ENCODE results near the gene MYOG.

MYOG gene

DNA sequence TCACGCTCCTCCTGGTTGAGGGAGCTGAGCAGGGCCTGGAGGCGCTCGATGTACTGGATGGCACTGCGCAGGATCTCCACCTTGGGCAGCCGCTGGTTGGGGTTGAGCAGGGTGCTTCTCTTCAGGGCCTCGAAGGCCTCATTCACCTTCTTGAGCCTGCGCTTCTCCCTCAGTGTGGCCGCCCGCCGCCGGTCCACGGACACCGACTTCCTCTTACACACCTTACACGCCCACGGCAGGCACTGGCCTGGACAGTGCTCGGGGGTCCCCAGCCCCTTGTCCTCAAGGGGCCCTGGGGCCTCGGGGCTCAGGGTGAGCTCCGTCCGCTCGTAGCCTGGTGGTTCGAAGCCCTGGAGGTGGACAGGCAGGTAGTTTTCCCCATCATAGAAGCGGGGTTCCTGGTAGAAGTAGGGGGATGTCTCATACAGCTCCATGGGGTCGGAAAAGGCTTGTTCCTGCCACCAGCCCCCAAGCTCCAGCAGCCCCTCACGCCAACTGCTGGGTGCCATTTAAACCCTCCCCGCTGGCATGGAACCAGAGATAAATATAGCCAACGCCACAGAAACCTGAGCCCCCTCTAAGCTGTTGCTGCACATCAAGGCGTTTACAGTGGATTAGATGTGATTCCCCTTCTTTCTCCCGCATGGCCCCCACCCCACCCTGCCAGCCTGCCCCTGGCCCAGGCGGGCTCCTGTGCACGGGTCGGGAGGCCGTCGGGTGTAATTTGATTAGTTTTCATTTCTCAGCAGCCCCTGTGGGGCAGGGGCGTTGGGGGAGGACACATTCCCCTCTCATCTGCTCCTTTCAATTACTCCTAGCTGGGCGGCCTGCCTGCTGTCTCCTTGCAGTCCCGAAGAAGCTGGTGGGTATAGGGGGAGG lies at the start of gene MYOG:
Gene MYOG, minus strand, starts transcription at position 485 of the 879 bp plus-strand sequence. Its CDS starts 51 bp downstream, at position 434.
- DNase-seq = no peak

DNA sequence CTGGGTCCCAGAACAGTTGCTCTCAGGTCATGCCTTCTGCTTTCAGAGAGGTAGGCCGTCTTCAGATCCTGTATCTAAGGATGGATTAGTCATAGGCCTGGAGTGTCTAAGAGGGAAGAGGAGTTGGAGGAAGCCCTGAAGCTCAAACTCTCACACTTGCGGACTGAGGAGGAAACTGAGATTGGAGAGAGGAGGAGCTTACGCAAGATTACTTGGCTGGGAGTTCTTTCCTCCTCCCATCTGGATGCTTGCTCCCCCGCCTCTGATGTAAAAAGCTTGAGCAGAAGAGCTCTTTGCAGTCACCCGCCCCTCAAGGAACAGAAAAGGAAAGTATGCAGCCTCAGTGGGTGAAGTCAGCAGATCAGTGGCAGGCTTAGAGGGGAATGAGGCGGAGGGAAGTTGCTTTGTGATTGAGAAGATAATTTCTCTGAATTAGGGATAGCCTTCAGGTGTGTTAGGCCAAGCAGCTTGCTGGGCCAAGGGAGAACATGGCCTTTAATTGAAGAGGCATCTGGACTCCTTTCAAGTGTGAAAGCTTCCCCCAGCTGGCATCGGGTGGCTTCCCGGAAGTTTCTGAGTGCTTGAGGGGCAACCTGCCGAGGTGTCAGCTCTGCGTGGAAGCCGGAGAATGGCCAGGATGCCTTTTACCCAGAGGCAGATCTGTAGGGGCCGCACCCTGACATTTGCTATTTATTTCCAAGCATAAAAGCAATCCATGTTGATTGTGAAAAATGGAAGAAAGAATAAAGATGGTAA lies 48.3 kb upstream of the MYOG start:
- DNase-seq = no peak

DNA sequence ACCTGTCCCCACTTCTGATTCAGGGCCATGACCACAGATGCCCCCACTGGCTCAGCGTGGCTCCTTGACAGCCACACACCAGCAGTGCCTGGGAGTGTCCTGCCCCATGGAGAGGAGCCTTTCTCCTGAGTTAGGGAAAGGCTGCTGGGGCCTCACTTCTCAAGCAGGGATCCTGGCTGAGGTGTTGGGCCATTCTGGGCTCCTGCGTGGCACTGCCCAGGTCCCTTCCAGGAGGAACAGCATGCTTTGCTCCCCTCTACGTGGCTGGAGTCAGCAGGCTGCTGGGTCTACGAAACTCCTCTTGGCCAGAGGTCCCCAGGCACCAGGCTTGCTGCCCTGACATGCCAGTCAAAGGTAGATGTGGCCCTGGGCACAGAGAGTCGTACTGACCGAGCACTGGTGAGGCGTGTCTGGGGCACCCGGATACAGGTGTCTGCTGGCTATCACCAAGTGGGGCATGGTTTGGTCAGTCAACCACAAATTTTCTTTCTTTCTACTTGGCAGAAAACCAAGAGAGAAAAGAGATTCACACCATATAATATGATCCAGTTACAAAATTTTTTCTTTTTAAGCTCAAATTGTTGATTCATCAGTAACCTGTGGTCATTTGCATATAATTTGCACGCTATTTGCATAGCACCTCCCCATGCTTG lies 45.9 kb upstream of the MYOG start:
- DNase-seq = no peak

DNA sequence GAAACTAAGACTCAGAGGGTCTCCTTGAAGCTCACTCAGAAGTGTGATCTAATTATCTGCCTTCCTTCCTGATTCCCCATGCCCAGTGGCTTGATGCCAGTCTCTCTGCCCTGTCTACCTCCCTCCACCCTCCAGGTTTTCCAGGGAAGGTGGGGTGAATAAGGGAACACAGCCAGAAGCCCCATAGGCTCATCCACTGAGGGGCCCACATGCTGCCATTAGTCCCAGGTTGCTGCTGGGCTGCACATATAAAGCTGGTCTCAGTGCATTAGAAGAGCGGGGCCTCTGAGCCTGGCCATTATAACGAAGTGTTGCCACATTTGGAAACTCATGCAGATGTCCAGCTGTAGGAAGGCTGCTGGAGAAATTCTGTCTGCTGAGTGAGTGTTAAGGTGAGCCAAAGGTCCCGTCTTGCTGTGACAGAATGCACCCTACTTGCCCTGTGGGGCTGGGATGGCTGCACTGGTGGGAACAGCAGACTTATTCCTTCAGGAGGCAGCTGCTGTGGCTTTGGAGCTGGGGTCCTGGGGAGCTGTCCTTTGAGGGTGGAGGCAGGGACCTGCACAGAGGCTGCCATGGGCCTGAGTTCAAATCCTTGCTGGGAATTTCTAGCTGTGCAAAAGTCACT lies 44.7 kb upstream of the MYOG start:
- DNase-seq = no peak

DNA sequence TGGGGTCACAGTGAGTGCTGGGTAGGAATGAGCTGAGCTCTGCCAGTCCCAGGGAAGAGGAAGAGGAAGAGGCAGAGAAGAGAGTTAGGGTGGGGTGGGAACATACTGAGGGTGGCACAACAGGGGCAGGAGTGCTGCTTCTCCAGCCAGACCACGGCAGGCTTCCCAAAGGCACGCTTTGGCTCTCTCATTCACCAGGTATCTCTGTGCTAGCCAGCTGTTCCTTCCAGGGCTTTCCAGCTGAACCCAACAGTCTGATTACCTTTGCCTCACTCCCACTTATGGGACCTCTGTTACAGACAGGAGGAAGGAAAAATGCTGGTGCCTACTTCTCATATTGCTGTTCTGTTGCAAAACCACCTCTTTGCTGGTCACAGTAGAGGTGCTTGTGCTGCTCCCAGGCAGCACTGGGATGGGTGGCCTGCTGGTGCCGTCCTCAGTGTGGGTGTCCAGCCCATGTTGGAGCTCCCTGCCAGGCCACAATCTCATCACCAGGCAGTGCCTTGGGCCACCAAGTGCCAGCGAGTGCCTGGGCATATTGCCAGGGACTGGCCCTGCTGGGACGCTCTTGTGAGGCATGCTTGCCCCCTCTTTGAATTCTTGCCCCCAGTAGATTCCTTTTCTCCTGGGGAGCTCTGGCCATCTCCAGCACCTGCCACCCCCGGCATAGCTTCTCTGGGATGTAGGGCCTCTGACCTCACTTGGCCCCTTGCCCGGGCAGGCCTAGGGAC lies 43.9 kb upstream of the MYOG start:
- no peak for DNase-seq

DNA sequence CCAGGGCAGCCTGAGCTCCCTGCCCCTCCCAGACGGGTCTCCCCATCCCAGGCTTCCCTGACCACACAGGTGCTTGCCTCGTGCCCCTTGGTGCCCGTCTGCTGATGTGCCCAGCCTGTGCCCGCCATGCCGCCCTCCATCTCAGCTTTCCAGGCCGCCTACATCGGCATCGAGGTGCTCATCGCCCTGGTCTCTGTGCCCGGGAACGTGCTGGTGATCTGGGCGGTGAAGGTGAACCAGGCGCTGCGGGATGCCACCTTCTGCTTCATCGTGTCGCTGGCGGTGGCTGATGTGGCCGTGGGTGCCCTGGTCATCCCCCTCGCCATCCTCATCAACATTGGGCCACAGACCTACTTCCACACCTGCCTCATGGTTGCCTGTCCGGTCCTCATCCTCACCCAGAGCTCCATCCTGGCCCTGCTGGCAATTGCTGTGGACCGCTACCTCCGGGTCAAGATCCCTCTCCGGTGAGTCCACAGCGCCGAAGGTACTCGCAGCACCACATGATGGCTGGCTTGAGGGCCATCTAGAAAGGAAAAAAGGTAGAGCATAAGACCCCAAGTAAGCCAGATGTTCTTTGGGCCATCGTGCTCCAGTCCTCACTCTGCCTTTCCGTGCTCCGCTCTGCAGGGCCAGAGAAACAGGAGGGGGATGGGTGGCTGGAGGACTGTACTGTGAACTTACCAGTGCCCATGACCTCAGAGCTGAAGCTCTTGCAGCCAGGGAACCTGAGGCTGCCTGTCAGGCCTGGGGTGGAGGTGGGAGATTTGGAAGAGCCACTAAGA lies 43.1 kb upstream of the MYOG start:
- DNase-seq = no peak

DNA sequence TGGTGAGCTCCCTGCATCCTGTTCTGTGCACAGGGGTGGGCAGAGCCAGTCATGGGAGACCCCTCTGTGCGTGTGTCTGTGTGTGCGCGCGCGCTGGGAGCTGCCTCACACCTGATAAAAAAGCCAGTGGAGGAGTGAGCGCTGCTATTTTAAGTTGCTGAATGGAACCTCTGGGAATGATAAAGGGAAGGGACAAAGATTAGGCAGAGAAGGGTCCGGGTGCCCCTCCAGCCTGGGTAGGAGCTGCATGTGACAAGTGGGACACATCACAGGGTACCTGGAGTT lies 42.6 kb upstream of the MYOG start:
- DNase-seq = no peak

DNA sequence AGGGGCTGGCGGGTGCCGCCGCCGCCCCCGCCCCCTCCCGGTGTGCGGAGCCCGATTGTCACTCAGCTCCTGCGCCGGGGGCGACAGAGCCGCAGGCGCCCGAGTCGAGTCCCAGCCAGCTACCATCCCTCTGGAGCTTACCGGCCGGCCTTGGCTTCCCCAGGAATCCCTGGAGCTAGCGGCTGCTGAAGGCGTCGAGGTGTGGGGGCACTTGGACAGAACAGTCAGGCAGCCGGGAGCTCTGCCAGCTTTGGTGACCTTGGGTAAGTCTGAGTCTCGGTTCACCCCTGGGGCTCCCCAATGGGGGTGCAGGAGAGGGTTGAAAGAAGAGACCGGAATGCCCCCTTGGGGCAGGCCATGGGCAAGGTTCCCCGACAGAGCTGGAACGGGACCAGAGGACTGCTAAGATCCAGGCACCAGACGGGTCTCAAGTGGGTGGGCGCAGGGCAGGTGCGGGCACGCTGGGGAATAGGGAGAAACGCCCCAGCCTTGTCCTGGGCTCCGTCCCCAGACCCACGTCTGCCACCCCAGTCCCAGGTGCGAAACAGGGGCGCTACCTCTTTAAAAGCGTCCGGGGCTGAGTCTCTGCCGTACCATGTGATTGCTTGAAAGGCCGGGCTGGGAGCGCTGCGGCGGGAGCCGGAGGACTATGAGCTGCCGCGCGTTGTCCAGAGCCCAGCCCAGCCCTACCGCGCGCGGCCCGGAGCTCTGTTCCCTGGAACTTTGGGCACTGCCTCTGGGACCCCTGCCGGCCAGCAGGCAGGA lies 42.0 kb upstream of the MYOG start, which contains the start of gene ADORA1:
Gene ADORA1, plus strand, starts transcription at position 61 of the 765 bp plus-strand sequence. CDS start 1,116 bp downstream, outside the sequence.
- peak; percentile 72 for DNase-seq

DNA sequence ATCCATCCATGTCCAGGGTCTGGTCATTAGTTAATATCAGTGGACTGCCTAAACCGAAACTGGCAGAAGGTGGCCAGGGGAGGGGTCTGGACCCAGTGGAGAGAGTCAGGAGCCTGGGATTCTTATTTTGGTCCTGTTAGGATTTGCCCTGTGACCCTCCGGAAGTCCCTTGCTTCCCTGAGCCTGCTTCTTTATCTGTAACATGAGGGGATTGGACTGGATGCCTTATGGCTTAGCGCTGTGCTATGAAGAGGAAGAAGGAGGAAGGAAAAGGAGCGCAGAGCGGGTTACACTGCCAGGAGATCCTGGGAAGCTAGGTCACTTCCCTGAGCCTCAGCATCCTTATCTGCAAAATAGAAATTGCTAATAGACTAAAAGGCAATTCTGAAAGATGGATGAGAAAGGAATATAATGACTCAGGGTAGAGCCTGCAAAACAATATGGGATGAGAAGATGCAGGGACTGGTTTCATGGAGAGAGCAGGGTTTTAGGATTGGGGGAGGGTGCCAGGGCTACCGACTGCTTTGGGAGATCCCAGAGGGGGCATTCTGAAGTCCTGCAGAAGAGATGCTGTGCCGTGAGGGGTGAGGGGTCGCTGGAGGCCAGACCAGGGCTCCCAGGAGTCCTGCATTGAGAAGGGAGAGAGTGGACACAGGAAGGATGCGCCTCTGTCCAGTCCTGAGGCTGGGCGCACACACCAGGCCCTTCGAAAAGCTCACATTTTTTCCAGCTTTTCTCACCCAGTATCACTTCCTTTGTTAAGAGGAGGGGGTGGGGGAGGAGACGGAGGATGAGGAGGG lies 41.3 kb upstream of the MYOG start:
- DNase-seq = no peak

DNA sequence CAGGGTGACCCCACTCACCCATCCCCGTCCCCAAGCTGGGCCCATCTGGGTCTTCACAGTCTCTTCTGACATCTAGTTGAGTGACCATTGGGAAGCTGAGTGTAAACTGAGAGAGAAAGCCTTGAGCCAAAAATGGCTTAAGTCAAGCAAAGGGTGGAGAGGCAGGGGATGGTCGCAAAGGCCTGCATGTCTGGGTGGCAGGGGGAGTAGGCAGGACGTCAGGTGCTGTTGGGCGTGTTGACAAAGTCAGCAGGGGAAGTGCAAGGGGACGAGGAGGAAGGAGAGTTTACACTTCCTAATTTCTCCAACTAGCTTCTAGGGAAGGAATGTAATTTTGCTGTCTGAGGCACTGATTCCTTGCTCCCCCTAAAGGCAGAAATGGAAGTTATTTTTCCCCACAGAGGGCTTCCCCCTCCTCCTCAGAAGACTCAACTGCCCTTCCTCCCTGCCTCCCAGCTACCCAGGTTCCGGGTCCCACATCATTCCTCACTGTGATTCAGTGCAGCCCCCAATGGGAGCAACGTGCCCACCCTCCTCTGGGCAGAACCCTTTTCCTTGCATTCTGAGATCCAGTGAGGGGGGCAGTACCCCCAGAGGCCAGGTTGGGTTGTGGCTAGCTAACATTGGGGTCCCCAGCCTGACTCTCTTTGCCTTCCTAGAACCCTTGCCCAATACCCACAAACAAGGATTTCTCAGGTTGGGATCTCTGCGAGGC lies 40.5 kb upstream of the MYOG start:
- no peak for DNase-seq

DNA sequence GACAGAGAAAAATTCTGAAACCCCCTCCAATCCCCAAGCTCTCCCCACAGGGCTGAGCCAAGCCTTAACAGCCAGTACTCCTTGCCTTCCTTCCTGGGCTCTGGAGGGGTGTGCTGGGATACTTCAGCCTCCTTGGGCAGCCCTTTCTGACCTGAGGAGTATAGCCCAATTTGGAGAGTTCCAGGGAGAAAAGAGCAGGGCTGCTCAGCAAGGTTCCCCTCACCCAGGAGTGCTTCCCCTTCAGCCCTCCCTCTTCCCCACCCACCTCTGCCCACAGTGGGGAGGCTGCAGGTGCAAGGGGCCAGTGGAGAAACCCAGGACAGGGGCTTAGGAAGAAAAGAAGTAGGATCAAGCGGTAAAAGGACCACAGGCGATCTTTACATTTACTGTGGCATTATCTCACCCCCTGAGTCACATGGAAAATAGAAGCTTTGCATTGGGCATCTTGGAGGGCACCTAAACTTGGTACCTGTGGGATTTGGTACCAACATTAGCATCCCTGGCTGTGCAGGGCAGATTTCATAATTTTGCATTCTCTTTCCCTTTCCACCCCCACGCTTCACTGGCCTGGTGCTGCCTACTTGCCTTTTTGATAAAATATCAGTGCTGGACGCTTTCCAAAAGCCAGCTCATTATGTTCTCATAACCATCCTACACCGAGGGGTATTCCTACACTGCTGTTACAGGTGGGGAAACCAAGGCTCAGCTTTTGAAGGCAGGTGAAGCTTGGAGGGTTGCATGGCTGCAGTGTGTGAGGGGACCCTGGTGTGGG lies 38.9 kb upstream of the MYOG start:
- DNase-seq = peak; percentile 34

DNA sequence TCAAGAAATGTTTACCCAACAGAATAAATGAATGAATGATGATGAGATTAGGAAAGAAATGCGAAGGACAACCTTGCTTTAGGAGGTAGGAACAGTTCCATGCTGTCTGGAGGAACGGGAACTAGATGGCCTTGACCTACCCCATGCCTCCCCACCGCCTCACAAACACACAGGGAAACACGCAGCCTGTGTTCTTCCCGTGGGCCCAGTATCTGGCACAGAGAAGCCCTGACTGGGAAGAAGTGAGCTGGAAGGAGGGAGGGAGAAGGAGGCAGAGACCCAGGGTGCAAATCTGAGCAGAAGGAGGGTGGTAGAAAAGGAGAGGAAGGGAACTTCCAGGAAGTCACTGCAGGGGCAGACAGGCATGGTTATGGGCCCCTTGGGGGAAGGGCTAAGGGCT lies 38.2 kb upstream of the MYOG start:
- DNase-seq = no peak

DNA sequence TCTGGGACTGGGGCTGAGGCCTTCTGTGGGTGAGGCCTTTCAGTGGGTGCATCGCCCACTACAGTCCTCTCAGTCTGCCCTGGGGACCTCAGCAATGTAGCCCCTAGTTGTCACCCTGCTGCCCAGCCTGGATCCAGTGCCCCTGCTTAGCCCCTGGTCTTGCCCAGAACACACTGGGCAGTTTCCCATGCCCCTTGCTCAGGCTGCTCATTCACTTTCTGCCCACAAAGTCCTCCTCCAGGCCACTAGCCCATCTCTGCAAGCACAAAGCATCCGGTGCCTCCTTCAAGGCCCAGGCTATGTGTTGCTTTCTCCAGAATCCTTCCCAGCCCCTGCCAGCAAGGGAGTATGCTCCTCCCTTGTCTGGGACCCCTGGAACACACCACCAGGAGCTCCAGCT lies 36.3 kb upstream of the MYOG start:
- DNase-seq = no peak

DNA sequence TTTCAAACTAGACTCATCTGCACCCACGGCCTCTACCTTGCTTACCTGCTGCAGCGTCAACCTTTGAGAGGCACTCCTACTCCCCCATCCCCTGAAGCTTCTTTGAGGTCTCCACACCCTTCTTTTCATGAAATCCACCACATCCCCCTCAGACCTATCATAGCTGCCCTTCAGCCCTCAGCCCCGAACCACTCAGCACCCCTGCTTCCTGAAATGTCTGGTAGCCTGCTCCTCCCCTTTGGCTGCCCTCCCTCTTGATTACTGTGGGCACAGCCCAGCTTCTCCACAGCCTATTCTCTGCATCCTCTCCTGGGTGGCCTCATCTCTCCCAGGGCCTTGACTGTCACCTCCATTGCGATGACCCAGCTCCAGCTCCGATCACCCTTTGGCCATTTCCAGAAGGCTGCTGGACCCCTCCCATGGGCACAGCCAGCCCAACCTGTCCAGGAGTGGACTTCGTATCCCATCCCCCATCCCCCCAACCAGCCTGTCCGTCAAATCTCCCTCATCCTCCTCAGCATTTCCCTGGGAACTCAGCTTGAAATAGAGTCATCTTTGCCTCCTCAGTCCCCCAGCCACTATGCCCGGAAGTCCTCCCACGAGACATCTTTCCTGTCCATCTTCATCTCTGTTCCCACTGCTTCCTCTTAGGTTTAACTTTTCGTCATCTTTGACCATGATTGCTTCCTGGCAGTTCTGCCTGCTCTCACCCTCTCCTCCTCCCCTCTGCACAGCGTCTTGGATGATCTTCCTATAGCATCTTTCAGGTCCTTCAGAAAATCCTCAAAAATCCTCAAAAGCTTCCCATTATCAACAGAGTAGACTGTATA lies 35.6 kb upstream of the MYOG start:
- DNase-seq = no peak

DNA sequence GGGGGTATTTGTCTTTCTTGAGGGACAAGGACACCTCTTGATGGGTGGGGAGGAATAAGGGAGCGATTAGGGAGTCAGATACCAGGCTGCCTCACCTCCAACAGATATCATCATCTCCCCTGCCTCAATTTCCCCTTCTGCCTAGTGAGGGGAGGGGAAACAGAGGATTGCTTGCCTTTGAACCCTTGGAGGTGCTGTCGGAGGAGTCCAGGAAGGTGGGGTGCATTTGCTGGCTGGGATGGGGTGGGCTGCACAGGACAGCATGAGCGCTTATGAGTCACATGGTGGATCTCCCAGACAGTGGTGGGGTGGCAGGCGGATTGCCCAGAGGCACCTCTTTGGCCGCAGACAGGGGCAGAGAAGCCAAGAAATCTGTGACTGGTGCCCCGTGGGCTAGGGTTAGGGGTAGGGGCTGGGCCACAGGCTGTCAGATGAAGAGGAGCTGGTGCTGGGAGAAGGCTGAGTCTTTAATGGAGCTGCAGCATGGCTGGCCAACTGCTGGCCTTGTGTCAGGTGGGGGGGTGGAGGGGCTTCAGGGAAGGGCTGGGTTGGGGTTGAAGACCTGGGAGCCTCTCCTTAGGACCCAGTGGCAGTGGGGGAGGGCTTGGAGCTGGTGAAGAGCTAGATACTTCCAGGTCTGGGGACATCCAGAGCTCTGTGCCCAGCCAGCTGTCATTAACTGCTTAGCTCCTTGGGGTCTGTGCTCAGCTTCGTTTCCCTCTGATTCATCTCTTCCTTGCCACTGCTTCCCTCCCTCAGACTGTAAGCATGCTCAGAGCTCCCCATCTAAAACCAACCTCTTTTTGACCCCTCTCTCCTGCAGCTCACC lies 34.7 kb upstream of the MYOG start:
- DNase-seq = no peak
